HepG2 (cell line): Measurements from ENCODE around the gene SALL4. TPM values are rescaled to one million over a fixed set of nuclear protein-coding genes. Genes with fewer than 3 reads are reported as not detected.
A peak's percentile ranks its signal among the peaks of the same experiment; 100 is the strongest.

Source experiments
- FOXM1 ChIP-seq: sonication (generic); formaldehyde crosslinking; IDR thresholded peaks from 2 replicates; pipeline ENCODE4 v1.5.0; 2020; ENCODE audit warnings: missing genetic modification reagents
- MATR3 ChIP-seq: sonication (generic); formaldehyde crosslinking; IDR thresholded peaks from 2 replicates; pipeline ENCODE4 v1.4.0; 2020; ENCODE audit warnings: missing genetic modification reagents
- MIER3 ChIP-seq: IDR thresholded peaks from 2 replicates; pipeline ENCODE4 v1.6.1; 2016; ENCODE audit warnings: missing compliant biosample characterization, borderline replicate concordance
- MLLT10 ChIP-seq: sonication (generic); formaldehyde crosslinking; IDR thresholded peaks from 2 replicates; pipeline ENCODE4 v1.4.0; 2020; ENCODE audit warnings: missing genetic modification reagents
- MXI1 ChIP-seq: IDR thresholded peaks from 3 replicates; pipeline ENCODE4 v1.6.1; 2012; ENCODE audit warnings: low read depth, low read length, inconsistent platforms, borderline replicate concordance
- NFE2 ChIP-seq: sonication (generic); formaldehyde crosslinking; IDR thresholded peaks from 2 replicates; pipeline ENCODE4 v1.4.0; 2020; ENCODE audit warnings: missing genetic modification reagents
- RERE ChIP-seq: IDR thresholded peaks from 2 replicates; pipeline ENCODE4 v1.6.1; 2016; ENCODE audit warnings: low read depth, missing genetic modification reagents, missing compliant biosample characterization
- SOX6 ChIP-seq, 2 experiments: fragments of 450-650 bp in 1 of 2; sonication (generic) in 1 of 2; formaldehyde crosslinking in 1 of 2; IDR thresholded peaks; 2 replicates each; pipeline versions ENCODE4 v1.4.0 to v1.6.1; 2017 to 2020; ENCODE audit warnings: antibody characterized with exemption in 1 of 2, mild to moderate bottlenecking in 1 of 2, missing genetic modification reagents in 1 of 2
- TFAP4 ChIP-seq: sonication (generic); IDR thresholded peaks from 2 replicates; pipeline ENCODE4 v1.6.1; 2016; ENCODE audit warnings: low read depth, borderline replicate concordance
- ZNF670 ChIP-seq: sonication (generic); formaldehyde crosslinking; IDR thresholded peaks from 2 replicates; pipeline ENCODE4 v1.8.0; 2022; ENCODE audit warnings: mild to moderate bottlenecking, missing genetic modification reagents, borderline replicate concordance
- ZNF687 ChIP-seq: sonication (generic); formaldehyde crosslinking; IDR thresholded peaks from 2 replicates; pipeline ENCODE4 v1.5.1; 2020; ENCODE audit warnings: mild to moderate bottlenecking, missing genetic modification reagents, moderate library complexity
- ZNF770 ChIP-seq: sonication (generic); formaldehyde crosslinking; IDR thresholded peaks from 2 replicates; pipeline ENCODE4 v1.5.0; 2020; ENCODE audit warnings: mild to moderate bottlenecking, missing genetic modification reagents
- ZNF776 ChIP-seq: sonication (generic); formaldehyde crosslinking; IDR thresholded peaks from 2 replicates; pipeline ENCODE4 v1.4.0; 2020; ENCODE audit warnings: mild to moderate bottlenecking, missing genetic modification reagents
- ZNF792 ChIP-seq: IDR thresholded peaks from 2 replicates; pipeline ENCODE4 v1.6.1; 2016
- ZNF883 ChIP-seq: sonication (generic); formaldehyde crosslinking; IDR thresholded peaks from 2 replicates; pipeline ENCODE4 v1.5.1; 2020; ENCODE audit warnings: mild to moderate bottlenecking, missing genetic modification reagents; ENCODE audit errors: not compliant biosample characterization
- ZSCAN25 ChIP-seq: sonication (generic); formaldehyde crosslinking; IDR thresholded peaks from 2 replicates; pipeline ENCODE4 v1.8.0; 2022; ENCODE audit warnings: mild to moderate bottlenecking, missing genetic modification reagents
- polyA plus RNA-seq, 8 experiments: library from polyadenylated mRNA; depleted of rRNA in 3 of 8; stranded (reverse) in 7 of 8; unstranded in 1 of 8; fragments of >200 nt; fragmentation: Illumina TruSeq in 4 of 8; extraction: Trizol in 4 of 8; gene quantifications; 2 replicates each; pipeline versions ENCODE4 v1.2.1 to v1.2.3, GENCODE V29; 2011 to 2016; ENCODE audit warnings: low read depth in 4 of 8, missing spikeins in 1 of 8, mixed read lengths in 1 of 8; ENCODE audit not compliant: insufficient read depth in 1 of 8
- total RNA-seq, 5 experiments: library from RNA; depleted of rRNA; stranded (reverse); fragments of >200 nt; fragmentation: Illumina TruSeq; extraction: Trizol; gene quantifications; 2 replicates each; pipeline ENCODE4 v1.2.3, GENCODE V29; 2016; ENCODE audit warnings: low read depth in 1 of 5

Gene SALL4
- total and polyA plus RNA-seq, 2 of the 13 experiments (the other 11 are each of a cell fraction or from before 2014, with no cell fraction given) = 0.33 to 1.8 TPM

- no peak for TF ChIP-seq ZNF883 (CRISPR knock-in tag)
- TF ChIP-seq MXI1 = no peak
- no peak; the same call in 1 of the 2 replicates for TF ChIP-seq ZNF687 (CRISPR knock-in tag)
- TF ChIP-seq NFE2 (CRISPR knock-in tag) = no peak
- no peak for TF ChIP-seq ZNF792 (CRISPR knock-in tag)
- no peak for TF ChIP-seq MATR3
- TF ChIP-seq RERE (CRISPR knock-in tag) = no peak
- TF ChIP-seq MLLT10 (CRISPR knock-in tag) = no peak
- no peak for TF ChIP-seq SOX6 (IDR thresholded peaks at IDR 0.05)
- 0 out of 2 replicates have a peak, but pooled peaks have one; percentile 5 for TF ChIP-seq SOX6 (CRISPR knock-in tag; IDR thresholded peaks at IDR 0.05)
- TF ChIP-seq FOXM1 (CRISPR knock-in tag) = no peak
- TF ChIP-seq TFAP4 = 0 out of 2 replicates have a peak, but pooled peaks have one; percentile 29
- no peak for TF ChIP-seq MIER3 (CRISPR knock-in tag)
- TF ChIP-seq ZSCAN25 = no peak
- TF ChIP-seq ZNF776 (CRISPR knock-in tag) = no peak
- no peak for TF ChIP-seq ZNF670 (CRISPR knock-in tag)
- no peak for TF ChIP-seq ZNF770
These were observed at the start of gene SALL4 (continued) for GRCh38 chr20:51802170-51802751.
